K562 (cell line): Measurements from ENCODE around the gene COL1A1. TPM values are rescaled to one million over a fixed set of nuclear protein-coding genes. Genes with fewer than 3 reads are reported as not detected.

Experiments
- ATAC-seq: fragments of 200-7000 bp; cut with Tn5 transposase; 3 replicates; pipeline ENCODE4 v1.9.1; 2020; ENCODE audit warnings: moderate library complexity
- BruUV-seq: library from RNA; stranded (reverse); fragments of 400-500 nt; replicated peaks from 2 replicates; lab custom pipeline; 2021; lab: Mats Ljungman, UMichigan
- CTCF ChIA-PET: fragments of 300-600 bp; formaldehyde crosslinking; extraction: SDS; loops from one replicate; lab custom pipeline; 2021; ENCODE audit warnings: low intra/inter-chr PET ratio; lab: Yijun Ruan, JAX
- POLR2A ChIA-PET: fragments of 300-600, 350-650 bp; sonication (Branson Sonifier 250); formaldehyde crosslinking; extraction: SDS; loops from one replicate; lab custom pipeline; 2021; ENCODE audit warnings: antibody characterized with exemption, inconsistent platforms; lab: Yijun Ruan, JAX
- DNase-seq, 4 experiments: peaks; one replicate each; pipeline versions ENCODE4 v3.0.0 to v3.0.0-alpha.2; 2011 to 2018; ENCODE audit warnings: low spot score in 3 of 4, mixed read lengths in 3 of 4; ENCODE audit errors: extremely low read depth in 1 of 4
- FAIRE-seq: peaks from 2 replicates; lab custom pipeline; 2011; peaks lifted over from hg19 to GRCh38; lab: Jason Lieb, UNC
- H2AFZ ChIP-seq: 2 replicates; pipeline ENCODE4 v1.6.0; 2011; ENCODE audit warnings: low read depth, low read length, control low read depth, inconsistent platforms
- H3K27ac ChIP-seq: fragments of 200-600 bp; 3 replicates; pipeline ENCODE4 v1.8.0; 2011; ENCODE audit warnings: low read depth, mild to moderate bottlenecking, control low read depth, inconsistent platforms, low read length, moderate library complexity, mixed read lengths; ENCODE audit errors: extremely low read depth
- H3K27me3 ChIP-seq, 2 experiments: fragments of 300-600 bp in 1 of 2; 2 replicates in 1 of 2; 3 replicates in 1 of 2; pipeline versions ENCODE4 v1.6.0 to v1.8.0; 2011; ENCODE audit warnings: inconsistent platforms in 2 of 2, low read length in 2 of 2, mild to moderate bottlenecking in 1 of 2, mixed read lengths in 1 of 2, moderate library complexity in 1 of 2; ENCODE audit not compliant: control insufficient read depth in 2 of 2, insufficient read depth in 2 of 2
- H3K36me3 ChIP-seq: fragments of 300-600 bp; 3 replicates; pipeline ENCODE4 v1.8.0; 2011; ENCODE audit warnings: mild to moderate bottlenecking, low read length, inconsistent platforms; ENCODE audit not compliant: control insufficient read depth, insufficient read depth
- H3K4me1 ChIP-seq, 2 experiments: fragments of 200-600 bp in 1 of 2; replicated peaks in 1 of 2; 2 replicates in 1 of 2; 3 replicates in 1 of 2; pipeline versions ENCODE4 v1.5.1 to v1.8.0; 2011; ENCODE audit warnings: inconsistent platforms in 2 of 2, low read length in 2 of 2, mild to moderate bottlenecking in 1 of 2, mixed read lengths in 1 of 2, moderate library complexity in 1 of 2; ENCODE audit not compliant: control insufficient read depth in 2 of 2, insufficient read depth in 2 of 2
- H3K4me2 ChIP-seq: 2 replicates; pipeline ENCODE4 v1.6.1; 2011; ENCODE audit warnings: low read length, control low read depth, inconsistent platforms, mixed read lengths; ENCODE audit not compliant: insufficient read depth
- H3K4me3 ChIP-seq: fragments of 200-600 bp; sonication (generic), shearing (Covaris generic); 2 replicates; pipeline ENCODE4 v1.5.1; 2016; ENCODE audit warnings: control low read depth, inconsistent platforms
- H3K79me2 ChIP-seq: fragments of 200-600 bp; 3 replicates; pipeline ENCODE4 v1.8.0; 2011; ENCODE audit warnings: low read length, inconsistent platforms; ENCODE audit not compliant: control insufficient read depth, insufficient read depth
- H3K9ac ChIP-seq, 2 experiments: 2 replicates each; pipeline versions ENCODE4 v1.6.0 to v1.6.1; 2011; ENCODE audit warnings: low read depth in 2 of 2, low read length in 2 of 2, control low read depth in 1 of 2, inconsistent platforms in 1 of 2, mild to moderate bottlenecking in 1 of 2, mixed read lengths in 1 of 2; ENCODE audit not compliant: insufficient read depth in 1 of 2
- H3K9me1 ChIP-seq: one replicate; pipeline ENCODE4 v1.6.0; 2011; ENCODE audit warnings: inconsistent platforms, mild to moderate bottlenecking, low read length, moderate library complexity; ENCODE audit not compliant: control insufficient read depth, insufficient read depth
- H3K9me3 ChIP-seq: replicated peaks from 2 replicates; pipeline ENCODE4 v1.5.1; 2011; ENCODE audit warnings: low read depth, low read length, inconsistent platforms; ENCODE audit not compliant: control insufficient read depth, insufficient read depth
- H4K20me1 ChIP-seq: replicated peaks from 2 replicates; pipeline ENCODE4 v1.6.1; 2011; ENCODE audit warnings: low read length, inconsistent platforms, mixed read lengths; ENCODE audit not compliant: control insufficient read depth, insufficient read depth
- CEBPB ChIP-seq: fragments of 450-650 bp; IDR thresholded peaks from 2 replicates; pipeline ENCODE4 v1.6.1; 2016; ENCODE audit warnings: missing genetic modification characterization, missing compliant biosample characterization
- DACH1 ChIP-seq: fragments of 450-650 bp; IDR thresholded peaks from 2 replicates; pipeline ENCODE4 v1.6.1; 2018; ENCODE audit not compliant: partially characterized antibody
- DEAF1 ChIP-seq: fragments of 450-650 bp; formaldehyde crosslinking; IDR thresholded peaks from 2 replicates; pipeline ENCODE4 v1.4.0; 2020; ENCODE audit warnings: mild to moderate bottlenecking, moderate library complexity
- E2F6 ChIP-seq, 2 experiments: IDR thresholded peaks; 2 replicates each; pipeline ENCODE4 v1.6.1; 2011; ENCODE audit warnings: borderline replicate concordance in 1 of 2, control low read depth in 1 of 2, low read depth in 1 of 2, low read length in 1 of 2, mild to moderate bottlenecking in 1 of 2, mixed read lengths in 1 of 2, moderate library complexity in 1 of 2; ENCODE audit not compliant: insufficient read depth in 1 of 2, insufficient read length in 1 of 2, poor library complexity in 1 of 2, severe bottlenecking in 1 of 2; ENCODE audit errors: extremely low read depth in 1 of 2
- EGR1 ChIP-seq: fragments of 450-650 bp; conservative IDR thresholded peaks from 2 replicates; pipeline ENCODE4 v1.6.1; 2017; ENCODE audit warnings: mild to moderate bottlenecking
- ETV6 ChIP-seq, 3 experiments: fragments of 150-350 bp in 1 of 3; sonication (generic) in 1 of 3; formaldehyde crosslinking in 1 of 3; IDR thresholded peaks; 2 replicates each; pipeline versions ENCODE4 v1.6.1 to v1.8.0; 2014 to 2022; ENCODE audit warnings: borderline replicate concordance in 2 of 3, low read depth in 2 of 3, antibody characterized with exemption in 1 of 3, low read length in 1 of 3, mild to moderate bottlenecking in 1 of 3, missing genetic modification reagents in 1 of 3
- MAX ChIP-seq: sonication (generic); formaldehyde crosslinking; IDR thresholded peaks from 2 replicates; pipeline ENCODE4 v1.9.0; 2022; ENCODE audit warnings: mild to moderate bottlenecking, missing genetic modification reagents
- RFX1 ChIP-seq: fragments of 450-650 bp; IDR thresholded peaks from 2 replicates; pipeline ENCODE4 v1.6.1; 2016; ENCODE audit warnings: mild to moderate bottlenecking, moderate library complexity
- ZNF586 ChIP-seq: fragments of 450-650 bp; formaldehyde crosslinking; conservative IDR thresholded peaks from 2 replicates; pipeline ENCODE4 v1.4.0; 2020; ENCODE audit warnings: mild to moderate bottlenecking, moderate library complexity
- WGBS: fragments of 100-300 bp; shearing (Covaris generic); methylation state at CpG from one replicate; pipeline ENCODE4 v1.1.6; 2016; ENCODE audit warnings: low coverage, mixed read lengths; ENCODE audit not compliant: insufficient coverage; ENCODE audit errors: missing lambda C conversion rate; 5-methylcytosine and 5-hydroxymethylcytosine counted together
- in situ Hi-C: fragments of 300-500 bp; cut with MboI; formaldehyde crosslinking; loops from 4 replicates; pipeline ENCODE4 v1.15.0; 2018; ENCODE audit warnings: inconsistent platforms, mixed read lengths
- intact Hi-C: fragments of 100-400 bp; cut with micrococcal nuclease; formaldehyde crosslinking; loops from 2 replicates; pipeline ENCODE4 v1.14.2; 2022
- polyA plus RNA-seq, 8 experiments: library from polyadenylated mRNA; depleted of rRNA in 4 of 8; stranded (reverse) in 5 of 8; unstranded in 3 of 8; fragments of >200 nt; fragmentation: Nextera tagmentation in 2 of 8; fragmentation: Illumina TruSeq in 1 of 8; extraction: Ambion mirVana in 2 of 8; extraction: Trizol in 1 of 8; gene quantifications; 2 replicates each; pipeline versions ENCODE4 v1.2.1 to v1.2.3, GENCODE V29; 2011 to 2014; ENCODE audit warnings: inconsistent platforms in 1 of 8, missing spikeins in 1 of 8
- total RNA-seq, 7 experiments: library from RNA; depleted of rRNA in 6 of 7; stranded (reverse); fragments of >200 nt in 6 of 7; fragmentation: Illumina TruSeq in 2 of 7; extraction: Trizol in 2 of 7; gene quantifications; 2 replicates each; pipeline versions ENCODE4 v1.2.1 to v1.2.3, GENCODE V29; 2011 to 2021; ENCODE audit warnings: low replicate concordance in 1 of 7

COL1A1 gene
- total and polyA plus RNA-seq, 9 of the 15 experiments (the other 6 are each of a cell fraction or from before 2014, with no cell fraction given): 0.04 to 3.4 (median 0.18) TPM

GRCh38 chr17:50184611-50185398 is 16.6 kb downstream of the COL1A1 start:
- Histone ChIP-seq H3K9me1 (no peaks in the 10 kb centered on the region), H3K79me2 (no peaks in the 10 kb centered on the region), H4K20me1 (no peaks in the 10 kb centered on the region; the same call in 1 of the 2 replicates), H3K9ac (no peak overlapping the region), H3K27me3 (peaks cover 58 to 88% of the 10 kb centered on the region in 2 experiments), H3K36me3 (no peaks in the 10 kb centered on the region), H3K9me3 (no peaks in the 10 kb centered on the region), H3K4me1 (peaks cover 4 to 24% of the 10 kb centered on the region in 2 experiments; a peak in 4 of 5 replicates), H3K27ac (no peak overlapping the region), H2AFZ (no peak overlapping the region), H3K4me3 (no peak overlapping the region), H3K4me2 (no peak overlapping the region)
- CTCF ChIA-PET: no interaction called here
- BruUV-seq: no TSS peak
- POLR2A ChIA-PET: no interaction called here
- ATAC-seq: peak; percentile 41; the same call in 1 of the 3 replicates
- in situ Hi-C loops (no loop called here), intact Hi-C loops (no loop called here)
- TF ChIP-seq ETV6 (IDR thresholded peaks at IDR 0.05; ENCODE audit: borderline replicate concordance in 1 of 2, low read depth in 2 of 2, low read length in 1 of 2) (no peak), ETV6 (CRISPR knock-in tag; IDR thresholded peaks at IDR 0.05; ENCODE audit: borderline replicate concordance) (no peak), CEBPB (peak; percentile 32), RFX1 (peak; percentile 40; the same call in 1 of the 2 replicates), ZNF586 (no peak), MAX (peak; percentile 32; the same call in 1 of the 2 replicates), DEAF1 (CRISPR knock-in tag) (no peak), E2F6 (IDR thresholded peaks at IDR 0.05; ENCODE audit: borderline replicate concordance in 1 of 2, extremely low read depth in 1 of 2, insufficient read depth in 1 of 2, insufficient read length in 1 of 2, low read depth in 1 of 2, low read length in 1 of 2, poor library complexity in 1 of 2, severe bottlenecking in 1 of 2) (peak in 1 of 2 experiments; percentile 26), DACH1 (no peak), EGR1 (peak; percentile 24; the same call in 1 of the 2 replicates)
- FAIRE-seq: no peak
- 11% methylated on average over 19 of the region's 19 CpGs for WGBS
- DNase-seq: peak in 2 of 4 experiments; percentile 36
